ENCODE measurements around the gene NPTXR. TPM values are rescaled to one million over a fixed set of nuclear protein-coding genes. Genes with fewer than 3 reads are reported as not detected.

The NPTXR gene
- total RNA-seq, 1 donor from 2014 or later: 1.6 TPM

GRCh38 chr22:38774496-38775166 lies 69.2 kb downstream of the NPTXR start:
- intact Hi-C loops (cut with micrococcal nuclease): no loop called here

GRCh38 chr22:38773363-38773946 lies 70.4 kb downstream of the NPTXR start:
- intact Hi-C loops (cut with micrococcal nuclease): no loop called here

DNA sequence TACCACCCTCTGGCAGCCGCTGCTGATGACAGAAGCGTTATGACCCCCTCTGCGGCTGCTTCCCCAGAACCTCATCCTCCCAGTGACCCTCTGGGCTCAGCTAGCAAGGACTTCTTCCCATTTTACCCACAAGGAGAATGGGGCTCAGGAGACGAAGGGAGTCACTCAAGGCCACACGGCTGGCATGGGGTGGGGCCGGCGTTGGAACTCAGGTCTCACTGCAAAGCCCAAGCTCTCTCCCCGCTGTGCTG lies 71.3 kb downstream of the NPTXR start:
- intact Hi-C loops (cut with micrococcal nuclease): no loop called here

DNA sequence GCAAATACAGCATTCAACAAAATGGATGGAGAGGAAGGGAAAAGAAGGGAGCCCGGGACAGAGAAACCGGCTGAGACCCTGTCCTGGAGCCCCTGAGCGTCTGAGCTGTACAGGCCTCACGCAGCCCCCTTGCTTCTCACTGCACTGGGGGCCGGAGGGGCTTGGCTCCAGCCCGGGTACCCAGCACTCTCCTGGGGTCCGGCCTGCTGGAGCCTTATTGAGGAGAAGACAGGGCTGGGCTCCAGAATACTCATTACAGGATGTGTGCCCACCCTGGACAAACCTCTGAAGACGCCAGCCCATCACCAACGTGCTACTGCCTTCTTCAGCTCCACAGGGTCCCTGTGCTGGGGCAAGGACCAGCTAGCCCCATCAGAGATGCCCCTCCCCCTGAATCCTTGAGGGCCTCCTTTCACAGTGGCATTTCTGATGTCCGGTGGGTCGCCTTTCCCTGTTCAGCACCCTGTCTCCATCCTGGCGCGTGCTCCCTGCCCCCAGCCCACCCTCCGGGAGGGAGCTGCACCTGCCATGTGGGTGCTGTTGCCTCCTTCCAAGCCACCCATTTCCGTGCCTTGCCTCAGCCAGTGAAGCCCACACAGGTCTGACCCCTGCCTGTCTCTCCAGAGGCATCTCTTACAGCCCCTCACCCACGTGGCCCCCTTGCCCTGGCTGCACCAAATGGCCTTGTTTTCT lies 73.4 kb downstream of the NPTXR start:
- intact Hi-C loops (cut with micrococcal nuclease): no loop called here

Other genes starting within 250 kb of the NPTXR start
- gene FAM227A, start 187.6 kb downstream of the NPTXR start, total RNA-seq: 0.39 TPM in 1 of 2 replicates, not detected in the other
- gene CBY1, start 187.4 kb downstream of the NPTXR start, total RNA-seq: 10.8 and 11.1 TPM in 2 replicates
- 97.4 and 102 TPM in 2 replicates for gene TOMM22, start 162.1 kb downstream of the NPTXR start, total RNA-seq
- gene JOSD1, start 143.1 kb downstream of the NPTXR start, total RNA-seq: 74.6 and 77.6 TPM in 2 replicates
- 99.9 and 104 TPM in 2 replicates for gene GTPBP1, start 138.1 kb downstream of the NPTXR start, total RNA-seq
- 518 and 541 TPM in 2 replicates for gene SUN2, start 88.0 kb downstream of the NPTXR start, total RNA-seq
- gene DNAL4, start 49.9 kb downstream of the NPTXR start, total RNA-seq: 7.6 and 8.6 TPM in 2 replicates
- gene CBX6, start 28.2 kb upstream of the NPTXR start, total RNA-seq: 96.2 and 99.5 TPM in 2 replicates
- not detected in 2 replicates for gene APOBEC3A, start 113.6 kb upstream of the NPTXR start, total RNA-seq
- gene APOBEC3B, start 138.3 kb upstream of the NPTXR start, total RNA-seq: 18.9 and 20.2 TPM in 2 replicates
- gene APOBEC3C, start 170.2 kb upstream of the NPTXR start, total RNA-seq: 98.2 and 99.8 TPM in 2 replicates
- 39.1 and 41.1 TPM in 2 replicates for gene APOBEC3D, start 177.1 kb upstream of the NPTXR start, total RNA-seq
- 39.6 and 45.3 TPM in 2 replicates for gene APOBEC3F, start 196.8 kb upstream of the NPTXR start, total RNA-seq
- gene APOBEC3G, start 233.2 kb upstream of the NPTXR start, total RNA-seq: 110 and 112 TPM in 2 replicates